A549 (cell line): ENCODE measurements around the gene XRCC4. TPM values are rescaled to one million over a fixed set of nuclear protein-coding genes. Genes with fewer than 3 reads are reported as not detected.

Experiments used
- ATAC-seq, 2 experiments: fragments of 200-7000 bp in 1 of 2; fragments of >200 bp in 1 of 2; cut with Nextera tagmentation in 1 of 2; cut with Tn5 transposase in 1 of 2; 3 replicates each; pipeline versions ENCODE4 v1.8.0 to v1.9.1; 2018 to 2020; ENCODE audit warnings: mild to moderate bottlenecking in 1 of 2, moderate library complexity in 1 of 2
- CTCF ChIA-PET: fragments of 300-600 bp; sonication (Branson Sonifier 250); formaldehyde crosslinking; extraction: SDS; loops from one replicate; lab custom pipeline; 2021; ENCODE audit warnings: antibody characterized with exemption, inconsistent platforms; lab: Yijun Ruan, JAX
- POLR2A ChIA-PET: fragments of 350-600 bp; formaldehyde crosslinking; extraction: SDS; loops from one replicate; lab custom pipeline; 2021; ENCODE audit warnings: antibody characterized with exemption, inconsistent platforms; lab: Yijun Ruan, JAX
- DNase-seq, 2 experiments: peaks; one replicate each; pipeline versions ENCODE4 v3.0.0 to v3.0.0-alpha.2; 2011 to 2016; ENCODE audit warnings: low read depth in 1 of 2, low spot score in 1 of 2
- FAIRE-seq: peaks from 2 replicates; lab custom pipeline; 2011; peaks lifted over from hg19 to GRCh38; lab: Jason Lieb, UNC
- H3K27ac ChIP-seq, 2 experiments: fragments of >200 bp; sonication (Bioruptor Twin); formaldehyde crosslinking; 3 replicates each; pipeline ENCODE4 v1.5.1; 2016 to 2017
- H3K4me1 ChIP-seq: fragments of >200 bp; sonication (Bioruptor Twin); formaldehyde crosslinking; 3 replicates; pipeline ENCODE4 v1.6.1; 2016
- H3K4me2 ChIP-seq: fragments of >200 bp; sonication (Bioruptor Twin); formaldehyde crosslinking; 3 replicates; pipeline ENCODE4 v1.6.1; 2016
- H3K4me3 ChIP-seq: fragments of >200 bp; sonication (Bioruptor Twin); formaldehyde crosslinking; 3 replicates; pipeline ENCODE4 v1.5.1; 2016
- H3K9me3 ChIP-seq: fragments of >200 bp; sonication (Bioruptor Twin); formaldehyde crosslinking; 3 replicates; pipeline ENCODE4 v1.6.1; 2016
- ATOH8 ChIP-seq: fragments of 250-450 bp; sonication (Bioruptor Pico); IDR thresholded peaks from 2 replicates; pipeline ENCODE4 v1.5.0; 2020; ENCODE audit warnings: low read depth, mild to moderate bottlenecking, moderate library complexity
- BCL3 ChIP-seq: fragments of >200 bp; sonication (Bioruptor Twin); formaldehyde crosslinking; IDR thresholded peaks from 3 replicates; pipeline ENCODE4 v1.6.1; 2016
- CBX2 ChIP-seq: fragments of 200-600 bp; sonication (generic); IDR thresholded peaks from 2 replicates; pipeline ENCODE4 v1.6.1; 2016; ENCODE audit warnings: low read depth, mild to moderate bottlenecking, borderline replicate concordance
- CHD4 ChIP-seq: fragments of 200-600 bp; sonication (generic); IDR thresholded peaks from 2 replicates; pipeline ENCODE4 v1.6.1; 2016; ENCODE audit warnings: antibody characterized with exemption, mild to moderate bottlenecking, borderline replicate concordance
- EHF ChIP-seq: fragments of 250-450 bp; sonication (Bioruptor Pico); IDR thresholded peaks from 2 replicates; pipeline ENCODE4 v1.5.0; 2020; ENCODE audit warnings: mild to moderate bottlenecking
- EHMT2 ChIP-seq: fragments of 200-600 bp; sonication (generic); IDR thresholded peaks from 2 replicates; pipeline ENCODE4 v1.6.1; 2016; ENCODE audit warnings: antibody characterized with exemption, low read depth, mild to moderate bottlenecking, moderate library complexity
- ESRRA ChIP-seq: fragments of 150-350 bp; IDR thresholded peaks from 2 replicates; pipeline ENCODE4 v1.6.1; 2014; ENCODE audit warnings: mild to moderate bottlenecking, low read length, borderline replicate concordance
- FOSL2 ChIP-seq, 2 experiments: fragments of 450-650 bp in 1 of 2; fragments of >200 bp in 1 of 2; sonication (Bioruptor Twin) in 1 of 2; formaldehyde crosslinking; IDR thresholded peaks; 2 replicates each; pipeline versions ENCODE4 v1.5.0 to v1.6.1; 2016 to 2020; ENCODE audit warnings: mild to moderate bottlenecking in 1 of 2, moderate library complexity in 1 of 2
- FOXS1 ChIP-seq: fragments of 250-450 bp; sonication (Bioruptor Pico); IDR thresholded peaks from 2 replicates; pipeline ENCODE4 v1.5.0; 2020; ENCODE audit warnings: mild to moderate bottlenecking, moderate library complexity
- GATA3 ChIP-seq: IDR thresholded peaks from 2 replicates; pipeline ENCODE4 v1.6.1; 2012; ENCODE audit warnings: borderline replicate concordance
- HES2 ChIP-seq: fragments of >200 bp; sonication (Bioruptor Twin); formaldehyde crosslinking; IDR thresholded peaks from 2 replicates; pipeline ENCODE4 v1.6.1; 2016
- HOXB5 ChIP-seq: fragments of 250-450 bp; sonication (Bioruptor Pico); IDR thresholded peaks from 2 replicates; pipeline ENCODE4 v1.5.0; 2020; ENCODE audit warnings: mild to moderate bottlenecking, moderate library complexity
- JUNB ChIP-seq: fragments of >200 bp; sonication (Bioruptor Twin); formaldehyde crosslinking; IDR thresholded peaks from 2 replicates; pipeline ENCODE4 v1.6.1; 2016
- KDM1A ChIP-seq: fragments of 200-600 bp; sonication (generic); IDR thresholded peaks from 2 replicates; pipeline ENCODE4 v1.6.1; 2016; ENCODE audit warnings: low read depth, mild to moderate bottlenecking
- MAFK ChIP-seq: fragments of 450-650 bp; IDR thresholded peaks from 2 replicates; pipeline ENCODE4 v1.6.1; 2014; ENCODE audit not compliant: partially characterized antibody
- MAX ChIP-seq: IDR thresholded peaks from 2 replicates; pipeline ENCODE4 v1.6.1; 2012
- MAZ ChIP-seq: fragments of 150-350 bp; IDR thresholded peaks from 2 replicates; pipeline ENCODE4 v1.6.1; 2014; ENCODE audit warnings: antibody characterized with exemption, low read depth, low read length, borderline replicate concordance
- NFE2L2 ChIP-seq: fragments of 150-350 bp; conservative IDR thresholded peaks from 2 replicates; pipeline ENCODE4 v1.6.1; 2014; ENCODE audit warnings: low read length
- NR3C1 ChIP-seq: fragments of >200 bp; sonication (Bioruptor Twin); formaldehyde crosslinking; IDR thresholded peaks from 3 replicates; pipeline ENCODE4 v1.6.1; 2017
- PHF8 ChIP-seq: fragments of 200-600 bp; sonication (generic); IDR thresholded peaks from 2 replicates; pipeline ENCODE4 v1.6.1; 2016; ENCODE audit warnings: low read depth, mild to moderate bottlenecking, antibody characterized with exemption, moderate library complexity, borderline replicate concordance
- POLR2A ChIP-seq: IDR thresholded peaks from 2 replicates; pipeline ENCODE4 v1.6.1; 2012; ENCODE audit warnings: mild to moderate bottlenecking, low read length
- RAD21 ChIP-seq, 2 experiments: fragments of >200 bp in 1 of 2; sonication (Bioruptor Twin) in 1 of 2; formaldehyde crosslinking in 1 of 2; IDR thresholded peaks in 1 of 2; conservative IDR thresholded peaks in 1 of 2; 2 replicates in 1 of 2; 3 replicates in 1 of 2; pipeline ENCODE4 v1.6.1; 2012 to 2018; ENCODE audit warnings: inconsistent platforms in 1 of 2
- RARB ChIP-seq: fragments of 250-450 bp; sonication (Bioruptor Pico); IDR thresholded peaks from 2 replicates; pipeline ENCODE4 v1.8.0; 2021; ENCODE audit warnings: mild to moderate bottlenecking, moderate library complexity
- RCOR1 ChIP-seq: fragments of 150-350 bp; IDR thresholded peaks from 2 replicates; pipeline ENCODE4 v1.6.1; 2014; ENCODE audit warnings: antibody characterized with exemption, low read length, low read depth
- RNF2 ChIP-seq: fragments of 200-600 bp; sonication (generic); IDR thresholded peaks from 2 replicates; pipeline ENCODE4 v1.6.1; 2016; ENCODE audit warnings: low read depth, mild to moderate bottlenecking, antibody characterized with exemption, moderate library complexity, borderline replicate concordance
- USF2 ChIP-seq: fragments of 450-650 bp; IDR thresholded peaks from 2 replicates; pipeline ENCODE4 v1.6.1; 2014; ENCODE audit warnings: antibody characterized with exemption
- ZSCAN20 ChIP-seq: fragments of 250-450 bp; sonication (Bioruptor Pico); IDR thresholded peaks from 2 replicates; pipeline ENCODE4 v1.8.0; 2022; ENCODE audit warnings: mild to moderate bottlenecking, moderate library complexity
- WGBS: methylation state at CpG from one replicate; pipeline ENCODE4 v1.1.6; 2017; ENCODE audit errors: missing lambda C conversion rate; 5-methylcytosine and 5-hydroxymethylcytosine counted together
- polyA plus RNA-seq, 4 experiments: library from polyadenylated mRNA; depleted of rRNA in 3 of 4; stranded (reverse); fragments of >200 nt; fragmentation: RNase III in 1 of 4; extraction: RNeasy Plus Mini Kit Qiagen cat#74134 plus additional on column Dnase treatment in 1 of 4; gene quantifications; 2 replicates in 3 of 4; 3 replicates in 1 of 4; pipeline ENCODE4 v1.2.3, GENCODE V29; 2011 to 2017

XRCC4 gene
- polyA plus RNA-seq, 2 of the 4 experiments (the other 2 are of a cell fraction) = 14.3 to 14.8 TPM

GRCh38 chr5:83124593-83124992, 47.2 kb downstream of the XRCC4 start:
- ChIA-PET CTCF (no interaction called here), POLR2A (no interaction called here)
- Histone ChIP-seq H3K4me3 (no peak overlapping the region), H3K27ac (no peak overlapping the region), H3K4me2 (no peak overlapping the region), H3K4me1 (peaks cover 5% of the 10 kb centered on the region; the same call in 1 of the 3 replicates), H3K9me3 (no peaks in the 10 kb centered on the region)
- no peak for FAIRE-seq
- no peak for ATAC-seq
- no peak for DNase-seq
- TF ChIP-seq RARB (no peak), RCOR1 (no peak), FOSL2 (IDR thresholded peaks at IDR 0.05) (no peak), FOSL2 (CRISPR knock-in tag; IDR thresholded peaks at IDR 0.05) (no peak), HES2 (no peak), KDM1A (no peak), CBX2 (no peak), MAZ (no peak), MAFK (no peak), PHF8 (no peak), FOXS1 (no peak), RNF2 (no peak), RAD21 (conservative IDR thresholded peaks at IDR 0.05 in 1 of 2, IDR thresholded peaks at IDR 0.05 in 1 of 2) (no peak), JUNB (no peak), CHD4 (no peak), NFE2L2 (no peak), ESRRA (no peak), EHF (no peak)
- 61% methylated on average over 1 of the region's 1 CpG for WGBS

- H3K27ac ChIP-seq = no peak overlapping the region
- CTCF ChIA-PET = no interaction called here
- no peaks in the 10 kb centered on the region for H3K9me3 ChIP-seq
- peaks cover 5% of the 10 kb centered on the region; the same call in 1 of the 3 replicates for H3K4me1 ChIP-seq
- WGBS = 84% methylated on average over 7 of the region's 7 CpGs
- no peak for TF ChIP-seq MAX
- TF ChIP-seq HOXB5 (CRISPR knock-in tag) = no peak
- no peak for TF ChIP-seq RCOR1
- TF ChIP-seq ZSCAN20 = no peak
- TF ChIP-seq POLR2A = no peak
- TF ChIP-seq EHMT2 = no peak
- no peak for TF ChIP-seq MAZ
- no peak for TF ChIP-seq FOXS1
- TF ChIP-seq RAD21 (conservative IDR thresholded peaks at IDR 0.05 in 1 of 2, IDR thresholded peaks at IDR 0.05 in 1 of 2) = no peak
- TF ChIP-seq GATA3 = no peak
- no peak for TF ChIP-seq ATOH8
- no peak for TF ChIP-seq USF2
- no peak for TF ChIP-seq EHF
- no peak for TF ChIP-seq NR3C1
- no peak for TF ChIP-seq BCL3
- no peak for TF ChIP-seq JUNB
- no peak for TF ChIP-seq HES2
- no peak for TF ChIP-seq RARB
- TF ChIP-seq, all 56 proteins: peak for 0
- POLR2A ChIA-PET = no interaction called here
- FAIRE-seq = no peak
- no peak overlapping the region for H3K4me2 ChIP-seq
- peak in 1 of 2 experiments; percentile 7 for DNase-seq
- no peak for ATAC-seq
- H3K4me3 ChIP-seq = no peak overlapping the region
Measured at GRCh38 chr5:83125560-83125959, 48.2 kb downstream of the XRCC4 start.
